H1 (cell line): ENCODE measurements around the gene CAPN10. TPM values are rescaled to one million over a fixed set of nuclear protein-coding genes. Genes with fewer than 3 reads are reported as not detected.

Source experiments
- CTCF ChIA-PET: fragments of 300-600 bp; sonication (Branson Sonifier 250); formaldehyde crosslinking; loops from one replicate; lab custom pipeline; 2021; ENCODE audit not compliant: partially characterized antibody; lab: Charles Lee
- POLR2A ChIA-PET: fragments of 300-600 bp; sonication (Branson Sonifier 250); formaldehyde crosslinking; loops from one replicate; lab custom pipeline; 2021; ENCODE audit warnings: inconsistent platforms; ENCODE audit not compliant: partially characterized antibody; lab: Charles Lee
- DNase-seq, 2 experiments: peaks; one replicate each; pipeline versions ENCODE4 v3.0.0 to v3.0.0-alpha.2; 2010 to 2022; ENCODE audit warnings: low spot score in 2 of 2, low read depth in 1 of 2, mixed read lengths in 1 of 2
- FAIRE-seq: peaks from 2 replicates; lab custom pipeline; 2011; peaks lifted over from hg19 to GRCh38; lab: Jason Lieb, UNC
- H2AFZ ChIP-seq: 2 replicates; pipeline ENCODE4 v1.8.1; 2012; ENCODE audit warnings: low read length, inconsistent platforms
- H2AK5ac ChIP-seq: 2 replicates; pipeline ENCODE4 v1.6.1; 2013; ENCODE audit warnings: low read depth, low read length
- H2BK120ac ChIP-seq: replicated peaks from 2 replicates; pipeline ENCODE3; 2013; ENCODE audit warnings: low read depth, low read length, inconsistent platforms
- H2BK12ac ChIP-seq: 2 replicates; pipeline ENCODE4 v1.6.1; 2013; ENCODE audit warnings: low read depth, low read length
- H2BK15ac ChIP-seq: 2 replicates; pipeline ENCODE4 v1.6.1; 2013; ENCODE audit warnings: low read length
- H2BK20ac ChIP-seq: 2 replicates; pipeline ENCODE4 v1.6.1; 2013; ENCODE audit warnings: low read length
- H2BK5ac ChIP-seq: 2 replicates; pipeline ENCODE4 v1.6.1; 2013; ENCODE audit warnings: low read depth, low read length
- H3K14ac ChIP-seq: 2 replicates; pipeline ENCODE4 v1.6.1; 2013; ENCODE audit warnings: inconsistent platforms; ENCODE audit not compliant: insufficient read length
- H3K18ac ChIP-seq: 2 replicates; pipeline ENCODE4 v1.6.1; 2013; ENCODE audit warnings: low read length; ENCODE audit errors: extremely low read depth
- H3K23ac ChIP-seq: 2 replicates; pipeline ENCODE4 v1.6.1; 2013; ENCODE audit warnings: inconsistent platforms; ENCODE audit not compliant: insufficient read length
- H3K23me2 ChIP-seq: 2 replicates; pipeline ENCODE4 v1.6.1; 2013; ENCODE audit warnings: low read depth, low read length
- H3K27ac ChIP-seq: 2 replicates; pipeline ENCODE4 v1.6.1; 2011; ENCODE audit warnings: low read depth, low read length, inconsistent platforms
- H3K27me3 ChIP-seq, 4 experiments: replicated peaks in 1 of 4; 1 replicate in 1 of 4; 2 replicates in 3 of 4; pipeline versions ENCODE4 v1.6.1 to v1.8.1; 2011 to 2013; ENCODE audit warnings: low read length in 3 of 4, mild to moderate bottlenecking in 3 of 4, inconsistent platforms in 2 of 4, mixed read lengths in 2 of 4, moderate library complexity in 1 of 4; ENCODE audit not compliant: control insufficient read depth in 3 of 4, insufficient read depth in 3 of 4; ENCODE audit errors: extremely low read depth in 1 of 4
- H3K36me3 ChIP-seq, 4 experiments: 2 replicates each; pipeline versions ENCODE4 v1.6.1 to v1.8.1; 2011 to 2013; ENCODE audit warnings: mild to moderate bottlenecking in 4 of 4, low read length in 3 of 4, moderate library complexity in 2 of 4, control low read depth in 1 of 4, inconsistent platforms in 1 of 4; ENCODE audit not compliant: insufficient read depth in 4 of 4, control insufficient read depth in 2 of 4
- H3K4ac ChIP-seq: replicated peaks from 2 replicates; pipeline ENCODE3; 2013; ENCODE audit warnings: low read length, low read depth, mixed read lengths, inconsistent platforms; ENCODE audit not compliant: insufficient read length
- H3K4me1 ChIP-seq, 4 experiments: replicated peaks in 1 of 4; 1 replicate in 1 of 4; 2 replicates in 3 of 4; pipeline versions ENCODE4 v1.6.1 to v1.8.1; 2011 to 2013; ENCODE audit warnings: low read length in 3 of 4, inconsistent platforms in 2 of 4, mixed read lengths in 1 of 4; ENCODE audit not compliant: insufficient read depth in 4 of 4, control insufficient read depth in 3 of 4
- H3K4me2 ChIP-seq, 2 experiments: 2 replicates each; pipeline versions ENCODE4 v1.6.1 to v1.8.1; 2011 to 2013; ENCODE audit warnings: low read depth in 2 of 2, low read length in 2 of 2, control low read depth in 1 of 2, inconsistent platforms in 1 of 2, mild to moderate bottlenecking in 1 of 2; ENCODE audit not compliant: insufficient read depth in 1 of 2
- H3K4me3 ChIP-seq, 4 experiments: fragments of 200-600, 300-600 bp in 1 of 4; sonication (generic), shearing (Covaris generic), sonication (Bioruptor Twin) in 1 of 4; 2 replicates each; pipeline versions ENCODE4 v1.5.1 to v1.8.1; 2011 to 2016; ENCODE audit warnings: low read length in 4 of 4, low read depth in 3 of 4, control low read depth in 2 of 4, inconsistent platforms in 2 of 4, mild to moderate bottlenecking in 2 of 4, mixed read lengths in 1 of 4, moderate library complexity in 1 of 4; ENCODE audit not compliant: insufficient read depth in 2 of 4; ENCODE audit errors: extremely low read depth in 1 of 4
- H3K56ac ChIP-seq: replicated peaks from 2 replicates; pipeline ENCODE3; 2013; ENCODE audit warnings: low read depth, mild to moderate bottlenecking, mixed read lengths, low read length, inconsistent platforms; ENCODE audit not compliant: insufficient read length
- H3K79me1 ChIP-seq: 2 replicates; pipeline ENCODE4 v1.6.1; 2013; ENCODE audit warnings: low read depth, low read length, control low read depth
- H3K79me2 ChIP-seq, 2 experiments: 2 replicates each; pipeline versions ENCODE4 v1.6.1 to v1.8.1; 2012 to 2013; ENCODE audit warnings: low read length in 2 of 2, mild to moderate bottlenecking in 2 of 2, inconsistent platforms in 1 of 2; ENCODE audit not compliant: insufficient read depth in 2 of 2, control insufficient read depth in 1 of 2
- H3K9ac ChIP-seq, 4 experiments: replicated peaks in 1 of 4; 1 replicate in 1 of 4; 2 replicates in 3 of 4; pipeline versions ENCODE4 v1.6.1 to v1.8.1; 2011 to 2013; ENCODE audit warnings: low read depth in 3 of 4, low read length in 3 of 4, control low read depth in 2 of 4, mild to moderate bottlenecking in 2 of 4, moderate library complexity in 2 of 4, inconsistent platforms in 1 of 4; ENCODE audit errors: extremely low read depth in 1 of 4
- H3K9me3 ChIP-seq, 2 experiments: 2 replicates each; pipeline versions ENCODE4 v1.6.1 to v1.8.1; 2012 to 2013; ENCODE audit warnings: mild to moderate bottlenecking in 2 of 2, moderate library complexity in 2 of 2, control low read depth in 1 of 2, inconsistent platforms in 1 of 2, low read depth in 1 of 2, low read length in 1 of 2, mixed read lengths in 1 of 2; ENCODE audit not compliant: insufficient read depth in 2 of 2
- H4K20me1 ChIP-seq, 2 experiments: replicated peaks in 1 of 2; 2 replicates each; pipeline versions ENCODE3 to v1.8.1; 2011 to 2013; ENCODE audit warnings: inconsistent platforms in 2 of 2, low read length in 2 of 2, mild to moderate bottlenecking in 1 of 2; ENCODE audit not compliant: insufficient read depth in 2 of 2, control insufficient read depth in 1 of 2
- H4K5ac ChIP-seq: 2 replicates; pipeline ENCODE4 v1.6.1; 2013; ENCODE audit warnings: low read length, low read depth, mixed read lengths, inconsistent platforms; ENCODE audit not compliant: insufficient read length
- H4K8ac ChIP-seq: 2 replicates; pipeline ENCODE4 v1.8.0; 2013; ENCODE audit warnings: mild to moderate bottlenecking, moderate library complexity, low read length, inconsistent platforms; ENCODE audit not compliant: insufficient read depth; ENCODE audit errors: extremely low read depth
- H4K91ac ChIP-seq: replicated peaks from 2 replicates; pipeline ENCODE3; 2013; ENCODE audit warnings: low read length, mixed read lengths, inconsistent platforms; ENCODE audit not compliant: insufficient read length
- ASH2L ChIP-seq: fragments of 200-600, 300-600 bp; sonication (generic); IDR thresholded peaks from one replicate; pipeline ENCODE4 v1.7.1; 2017; ENCODE audit warnings: low read length
- CEBPB ChIP-seq: IDR thresholded peaks from 2 replicates; pipeline ENCODE4 v1.6.1; 2012; ENCODE audit warnings: low read depth, low read length
- CHD2 ChIP-seq: IDR thresholded peaks from 2 replicates; pipeline ENCODE4 v1.6.1; 2012; ENCODE audit warnings: low read length, improper control_type of control experiment
- EGR1 ChIP-seq: IDR thresholded peaks from 2 replicates; pipeline ENCODE4 v1.6.1; 2011; ENCODE audit warnings: low read depth, low read length, borderline replicate concordance
- HDAC2 ChIP-seq, 2 experiments: fragments of 300-600 bp in 1 of 2; sonication (generic) in 1 of 2; IDR thresholded peaks; 2 replicates each; pipeline ENCODE4 v1.6.1; 2011 to 2012; ENCODE audit warnings: low read depth in 2 of 2, low read length in 2 of 2, mild to moderate bottlenecking in 2 of 2, moderate library complexity in 2 of 2, borderline replicate concordance in 1 of 2, inconsistent platforms in 1 of 2
- JUN ChIP-seq: IDR thresholded peaks from 2 replicates; pipeline ENCODE4 v1.6.1; 2011; ENCODE audit warnings: low read depth, mild to moderate bottlenecking, improper control_type of control experiment, low read length
- JUND ChIP-seq: IDR thresholded peaks from 2 replicates; pipeline ENCODE4 v1.6.1; 2011; ENCODE audit warnings: mild to moderate bottlenecking, improper control_type of control experiment, low read length
- KDM1A ChIP-seq: fragments of 200-600, 300-600 bp; sonication (generic); IDR thresholded peaks from 2 replicates; pipeline ENCODE4 v1.7.1; 2016; ENCODE audit warnings: mild to moderate bottlenecking, low read length, borderline replicate concordance
- MAFK ChIP-seq: IDR thresholded peaks from 2 replicates; pipeline ENCODE4 v1.6.1; 2012; ENCODE audit warnings: low read depth, mild to moderate bottlenecking, improper control_type of control experiment, low read length
- NRF1 ChIP-seq: IDR thresholded peaks from 2 replicates; pipeline ENCODE4 v1.6.1; 2011; ENCODE audit warnings: mild to moderate bottlenecking, low read depth, low read length, improper control_type of control experiment
- POLR2AphosphoS5 ChIP-seq: IDR thresholded peaks from 2 replicates; pipeline ENCODE4 v1.6.1; 2011; ENCODE audit warnings: low read depth, low read length
- SIN3A ChIP-seq, 2 experiments: IDR thresholded peaks in 1 of 2; conservative IDR thresholded peaks in 1 of 2; 2 replicates each; pipeline ENCODE4 v1.6.1; 2011 to 2012; ENCODE audit warnings: low read length in 2 of 2, improper control_type of control experiment in 1 of 2, low read depth in 1 of 2, mild to moderate bottlenecking in 1 of 2
- SIRT6 ChIP-seq: IDR thresholded peaks from one replicate; pipeline ENCODE4 v1.7.1; 2012; ENCODE audit warnings: low read length, inconsistent platforms
- SUZ12 ChIP-seq: fragments of 200-600 bp; sonication (generic); IDR thresholded peaks from 2 replicates; pipeline ENCODE4 v1.6.1; 2012; ENCODE audit warnings: mild to moderate bottlenecking, inconsistent platforms, low read length, moderate library complexity, mixed read lengths
- TEAD4 ChIP-seq: IDR thresholded peaks from 2 replicates; pipeline ENCODE4 v1.6.1; 2012; ENCODE audit warnings: low read depth, low read length, inconsistent platforms, mixed read lengths
- WGBS, 2 experiments: shearing (Covaris generic) in 1 of 2; methylation state at CpG; one replicate each; pipeline versions ENCODE4 v1.1.6 to v1.1.7; 2013 to 2015; ENCODE audit warnings: low lambda C conversion rate in 2 of 2, mixed read lengths in 2 of 2, inconsistent platforms in 1 of 2, low coverage in 1 of 2, missing lambda C conversion rate in 1 of 2; ENCODE audit not compliant: insufficient replicate concordance in 2 of 2, insufficient coverage in 1 of 2, insufficient read length in 1 of 2; ENCODE audit errors: extremely low coverage in 1 of 2, missing lambda C conversion rate in 1 of 2; 5-methylcytosine and 5-hydroxymethylcytosine counted together
- polyA plus RNA-seq, 7 experiments: library from polyadenylated mRNA; depleted of rRNA in 3 of 7; stranded (reverse) in 5 of 7; unstranded in 2 of 7; fragments of >200 nt in 5 of 7; fragments of 200-250 nt in 2 of 7; gene quantifications; 1 replicate in 5 of 7; 2 replicates in 1 of 7; 4 replicates in 1 of 7; pipeline versions ENCODE4 v1.2.1 to v1.2.3, GENCODE V29; 2011 to 2013; ENCODE audit warnings: missing spikeins in 2 of 7, mixed read lengths in 2 of 7
- total RNA-seq: library from RNA; stranded (reverse); fragmentation: NEBNext Ultra II Directional; extraction: Animal tissue kit (Norgen Biotek cat#: 25700); gene quantifications from 2 replicates; pipeline ENCODE4 v1.2.1, GENCODE V29; 2021

The CAPN10 gene
- total and polyA plus RNA-seq, 2 of the 8 experiments (the other 6 are each of a cell fraction or from before 2014, with no cell fraction given): 30.7 to 39.8 TPM

GRCh38 chr2:240576036-240576435, 10.5 kb upstream of the CAPN10 start:
- Histone ChIP-seq H4K91ac (no peak overlapping the region), H3K4me1 (peaks cover 0 to 9% (median 0%) of the 10 kb centered on the region in 4 experiments; a peak in 2 of 7 replicates), H2BK120ac (no peak overlapping the region), H2BK15ac (no peak overlapping the region), H3K18ac (no peak overlapping the region), H3K27ac (no peak overlapping the region), H4K5ac (no peak overlapping the region), H3K79me1 (peaks cover 4% of the 10 kb centered on the region; the same call in 1 of the 2 replicates), H3K36me3 (no peaks in the 10 kb centered on the region), H3K79me2 (no peaks in the 10 kb centered on the region), H2BK20ac (no peak overlapping the region), H3K14ac (no peak overlapping the region), H3K23ac (no peak overlapping the region), H4K8ac (no peak overlapping the region; the same call in 1 of the 2 replicates), H4K20me1 (peaks cover 9 to 21% of the 10 kb centered on the region in 2 experiments), H3K4ac (no peak overlapping the region), H3K27me3 (no peaks in the 10 kb centered on the region), H2BK12ac (no peak overlapping the region), H3K23me2 (no peaks in the 10 kb centered on the region), H3K56ac (no peak overlapping the region), H3K9ac (no peak overlapping the region), H2AK5ac (no peak overlapping the region), H2BK5ac (no peak overlapping the region), H2AFZ (no peak overlapping the region), H3K4me2 (no peak overlapping the region), H3K4me3 (no peak overlapping the region), H3K9me3 (no peaks in the 10 kb centered on the region)
- FAIRE-seq (no peak), DNase-seq (no peak)
- CTCF ChIA-PET: interaction anchor here (0.9 to 2.0 kb wide), 4 partner anchors 10 to 28 kb away, joined by 3 to 8 read pairs (median 3); no protein-coding TSS in a partner anchor
- POLR2A ChIA-PET: no interaction called here
- 91% methylated on average over 6 of the region's 6 CpGs; no CpG with 5 or more reads in 1 of the 2 experiments for WGBS, 2 experiments
- no peak for TF ChIP-seq JUN
- no peak for TF ChIP-seq SIN3A (conservative IDR thresholded peaks at IDR 0.05 in 1 of 2, IDR thresholded peaks at IDR 0.05 in 1 of 2; ENCODE audit: low read depth in 1 of 2, low read length in 2 of 2)
- TF ChIP-seq SIRT6: no peak
- TF ChIP-seq TEAD4: no peak
- TF ChIP-seq KDM1A: no peak
- no peak for TF ChIP-seq CHD2
- no peak for TF ChIP-seq JUND
- no peak for TF ChIP-seq HDAC2 (IDR thresholded peaks at IDR 0.05; ENCODE audit: borderline replicate concordance in 1 of 2, low read depth in 2 of 2, low read length in 2 of 2)
- no peak for TF ChIP-seq NRF1
- no peak for TF ChIP-seq CEBPB
- no peak for TF ChIP-seq MAFK
- TF ChIP-seq EGR1: no peak
- TF ChIP-seq ASH2L: no peak
- TF ChIP-seq POLR2AphosphoS5: no peak
- TF ChIP-seq SUZ12: no peak
